HG03060 (cell line): ENCODE data around the gene C16orf90.
"Not testable (repeated sequence)": the region's sequence is repeated elsewhere in the genome, so short reads cannot be mapped to it uniquely, and the experiment has no call there.

Source experiments
- ATAC-seq: cut with Tn5 transposase; IDR thresholded peaks from one replicate; pipeline ENCODE4 v1.9.1; 2021; ENCODE audit warnings: low read depth, moderate number of reproducible peaks; ENCODE audit not compliant: unreplicated experiment

The C16orf90 gene, protein sequence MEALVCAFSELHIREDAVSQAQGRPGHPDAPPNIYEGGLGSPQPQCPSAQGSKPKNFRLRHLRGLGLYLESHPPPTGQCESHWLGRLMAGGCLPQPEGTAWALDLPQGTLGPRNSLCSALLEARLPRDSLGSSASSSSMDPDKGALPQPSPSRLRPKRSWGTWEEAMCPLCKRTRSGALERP

DNA sequence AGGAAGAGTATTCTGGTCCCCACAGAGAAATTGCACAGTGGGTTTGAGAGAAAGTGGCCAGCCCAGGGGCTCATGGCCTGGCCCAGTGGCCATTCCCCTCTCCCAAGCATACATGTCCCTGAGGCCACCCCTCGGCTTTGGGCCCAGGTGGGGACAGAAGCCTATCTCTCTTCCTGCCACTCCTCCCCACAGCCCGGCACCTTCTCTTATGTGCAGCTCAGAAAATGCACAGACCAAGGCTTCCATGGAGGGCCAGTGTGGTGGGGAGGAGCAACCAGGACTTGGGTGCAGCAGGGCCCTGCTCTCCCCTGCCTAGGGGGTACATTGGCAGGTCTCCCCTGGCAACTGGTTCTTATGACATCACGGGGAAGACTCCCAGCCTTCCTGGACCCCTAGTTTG is at the start of gene C16orf90:
TSS of gene C16orf90 (minus strand) at position 314 of the 400 bp plus-strand sequence. CDS start at position 246, 68 bp downstream.
- ATAC-seq, result no peak

DNA sequence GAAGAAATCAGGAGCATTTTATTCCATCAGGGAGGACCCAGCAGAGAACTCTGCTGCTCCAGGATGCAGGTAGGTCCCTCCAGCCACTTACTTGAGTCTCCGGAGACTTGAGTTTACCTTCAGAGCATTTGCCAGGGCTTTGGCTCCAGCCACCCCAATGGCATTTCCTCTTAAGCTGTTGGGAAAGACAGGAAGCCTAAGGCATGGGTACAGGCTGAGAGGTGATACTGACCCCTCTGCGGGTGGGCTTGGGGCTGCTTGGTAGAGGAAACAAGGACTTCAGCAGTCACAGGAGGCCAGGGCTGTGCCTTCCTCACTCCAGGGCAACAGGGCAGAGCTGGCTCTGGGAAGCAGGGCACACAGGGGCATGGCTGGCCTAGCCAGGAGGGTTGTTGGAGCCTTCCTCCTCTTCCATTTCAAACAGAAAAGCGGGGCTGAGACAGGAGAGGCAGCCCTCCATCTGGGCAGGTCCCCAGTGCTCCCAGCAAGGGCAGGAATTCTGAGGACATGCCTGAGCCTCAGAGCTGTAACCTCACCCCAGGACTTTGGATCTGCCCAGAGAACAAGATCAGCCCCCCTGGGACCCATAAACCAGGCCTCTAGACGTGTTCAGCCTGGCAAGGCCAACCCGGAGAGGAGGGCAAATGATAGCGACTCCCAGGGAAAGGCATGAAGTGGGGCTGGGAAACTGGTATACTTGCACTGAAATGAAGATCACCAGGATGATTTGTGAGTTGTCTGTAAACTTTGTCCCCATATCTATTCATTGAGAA is 47.5 kb upstream of the C16orf90 start:
- no peak for ATAC-seq

DNA sequence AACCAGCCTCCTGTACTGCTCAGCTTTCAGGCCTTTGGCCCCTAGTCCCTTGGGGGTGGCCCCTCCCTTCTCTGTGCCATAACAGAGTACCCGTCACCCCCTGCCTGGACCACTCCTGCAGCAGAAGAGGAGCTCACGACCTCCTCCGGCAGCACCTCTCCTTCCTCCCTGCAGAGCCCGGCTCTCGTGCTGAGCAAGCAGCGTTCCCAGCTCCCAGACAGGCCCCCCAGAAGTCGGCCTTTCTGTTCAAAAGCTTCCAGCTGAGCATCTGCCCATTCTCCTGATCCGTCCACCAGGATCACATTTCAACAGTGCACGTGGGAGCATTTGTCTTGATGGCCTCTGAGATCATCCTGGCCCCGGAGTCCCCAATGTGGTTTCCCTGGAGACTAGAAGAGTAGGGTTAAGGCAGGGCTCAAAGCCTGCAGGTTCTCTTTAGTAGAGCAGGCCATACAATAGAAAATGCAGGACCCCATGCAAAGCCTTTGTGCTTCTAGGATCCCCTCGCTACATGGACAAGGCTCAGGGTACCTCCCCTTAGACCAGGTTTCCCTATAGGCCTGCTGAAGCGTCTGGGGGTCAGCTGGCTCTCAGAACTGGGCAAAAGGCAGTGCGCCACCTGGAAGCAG is 46.4 kb upstream of the C16orf90 start:
- no peak for ATAC-seq

GRCh38 chr16:3538222-3538621 is 42.9 kb upstream of the C16orf90 start:
- ATAC-seq, result no peak

DNA sequence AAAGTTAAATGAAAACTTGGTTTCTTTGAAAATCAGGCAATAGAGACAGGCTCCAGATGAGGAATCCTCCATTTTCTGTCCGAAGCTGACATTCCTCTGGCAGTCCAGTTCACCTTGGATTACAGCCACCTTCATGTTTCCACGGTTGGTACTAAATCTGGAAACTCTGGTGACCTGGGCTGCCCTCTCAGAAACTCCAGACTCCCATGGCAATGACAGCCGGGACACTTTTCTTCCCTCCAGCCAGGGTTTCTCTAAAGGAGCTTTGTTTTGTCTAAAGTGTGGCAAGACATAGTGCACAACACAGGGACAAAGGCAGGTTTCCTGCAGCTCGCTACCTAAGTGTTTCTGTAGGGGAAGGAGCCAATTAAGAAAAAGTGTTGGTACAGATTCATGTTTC is 41.6 kb upstream of the C16orf90 start:
- ATAC-seq, result no peak

- no peak for ATAC-seq
These were observed 41.0 kb upstream of the C16orf90 start for GRCh38 chr16:3536271-3536731.

DNA sequence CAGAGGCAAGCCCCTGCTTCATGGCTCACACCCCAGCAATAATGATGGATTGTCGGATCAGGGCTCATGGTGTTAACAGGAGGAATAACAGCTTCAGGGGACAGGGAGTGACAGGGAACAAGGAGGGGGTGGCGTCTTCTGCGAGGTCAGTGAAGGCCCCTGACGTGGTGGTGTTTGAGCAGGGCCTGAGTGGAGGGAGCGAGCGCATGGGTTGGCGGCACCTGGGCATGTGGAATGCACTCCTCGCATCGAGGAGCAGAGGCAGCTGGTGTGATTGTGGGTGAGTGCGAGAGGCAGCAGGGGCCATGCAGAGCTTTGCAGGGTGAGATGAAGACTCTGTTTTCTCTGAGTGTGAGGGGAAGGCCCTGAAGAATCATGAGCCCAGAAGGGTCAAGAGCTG is 38.8 kb upstream of the C16orf90 start:
- ATAC-seq, result no peak

- ATAC-seq, result no peak
These were observed 37.5 kb upstream of the C16orf90 start for GRCh38 chr16:3532741-3533140.

GRCh38 chr16:3530371-3530914 is 35.2 kb upstream of the C16orf90 start:
- ATAC-seq, result no peak

DNA sequence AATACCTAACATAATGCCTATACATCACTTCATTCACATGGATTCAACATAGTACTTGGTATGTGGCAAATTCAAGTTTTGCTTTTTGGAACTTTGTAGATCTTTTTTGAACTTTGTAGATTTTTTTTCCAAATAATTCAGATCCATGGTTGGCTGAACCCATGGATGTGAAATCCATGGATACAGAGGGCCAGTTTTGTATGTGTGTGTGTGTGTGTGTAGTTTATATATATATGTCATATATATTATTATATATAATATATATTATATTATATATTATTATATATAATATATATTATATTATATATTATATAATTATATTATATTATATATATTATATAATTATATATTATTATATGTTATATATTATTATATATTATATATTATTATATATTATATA is 33.9 kb upstream of the C16orf90 start:
- ATAC-seq, result no peak

GRCh38 chr16:3528406-3528805 is 33.1 kb upstream of the C16orf90 start:
- ATAC-seq, result no peak

DNA sequence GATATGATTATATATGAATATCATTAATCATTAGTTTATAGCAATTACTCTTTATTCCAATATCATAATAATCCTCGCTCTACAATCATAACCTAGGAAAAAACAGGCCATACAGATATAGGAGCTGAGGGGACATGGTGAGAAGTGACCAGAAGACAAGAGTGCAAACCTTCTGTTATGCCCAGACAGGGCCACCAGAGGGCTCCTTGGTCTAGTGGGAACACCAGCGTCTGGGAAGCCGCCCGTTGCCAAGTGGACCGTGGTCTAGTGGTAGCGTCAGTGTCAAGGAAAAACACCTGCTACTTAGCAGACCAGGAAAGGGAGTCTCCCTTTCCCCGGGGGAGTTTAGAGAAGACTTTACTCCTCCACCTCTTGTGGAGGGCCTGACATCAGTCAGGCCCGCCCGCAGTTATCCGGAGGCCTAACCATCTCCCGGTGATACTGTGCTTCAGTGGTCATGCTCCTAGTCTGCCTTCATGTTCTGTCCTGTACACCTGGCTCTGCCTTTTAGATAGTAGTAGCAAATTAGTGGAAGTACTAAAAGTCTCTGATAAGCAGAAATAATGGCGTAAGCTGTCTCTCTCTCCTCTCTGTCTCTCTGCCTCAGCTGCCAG is 32.0 kb upstream of the C16orf90 start:
- not testable (repeated sequence) for ATAC-seq

DNA sequence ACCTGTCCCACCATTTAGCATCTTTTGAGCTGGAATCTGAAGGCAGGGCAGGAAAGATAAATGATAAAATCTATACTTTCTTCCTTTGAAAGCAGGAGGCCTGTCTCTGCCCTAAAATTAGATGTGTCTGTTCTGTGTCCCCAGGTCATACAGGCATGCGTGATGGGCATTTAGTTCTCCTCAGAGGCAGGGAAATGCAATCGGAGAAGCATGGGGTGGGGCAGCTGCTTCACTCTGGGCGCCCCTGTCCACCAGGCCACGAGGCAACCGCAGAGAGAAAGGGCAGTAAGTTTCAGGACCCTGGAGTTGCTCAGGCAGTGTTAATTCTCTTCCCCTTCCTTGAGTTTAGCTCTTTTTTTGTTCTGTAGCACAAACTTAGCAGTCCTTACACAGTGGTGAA is 30.7 kb upstream of the C16orf90 start:
- no peak for ATAC-seq

DNA sequence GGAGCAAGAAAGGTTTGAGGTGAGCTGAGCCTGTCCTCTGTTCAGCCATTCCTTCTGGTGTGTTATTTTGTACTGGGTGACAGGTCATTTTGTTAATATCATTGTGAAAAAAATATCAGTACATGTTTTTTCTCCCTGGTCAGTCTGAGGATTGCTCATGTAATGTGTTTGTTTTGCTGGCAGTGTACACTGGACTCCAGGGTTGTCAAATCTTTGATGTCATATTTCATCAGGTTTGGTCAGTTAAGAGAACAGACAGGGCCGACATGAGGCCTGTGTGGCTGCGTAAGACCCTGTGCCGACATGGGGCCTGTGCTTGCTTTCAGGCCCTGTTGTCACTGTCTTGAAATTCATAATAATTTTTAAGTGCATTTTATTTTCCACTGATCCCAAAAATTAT is 28.0 kb upstream of the C16orf90 start:
- ATAC-seq, result no peak

GRCh38 chr16:3520841-3521240 is 25.6 kb upstream of the C16orf90 start:
- ATAC-seq, result no peak

GRCh38 chr16:3520413-3520812 is 25.1 kb upstream of the C16orf90 start:
- ATAC-seq, result no peak

DNA sequence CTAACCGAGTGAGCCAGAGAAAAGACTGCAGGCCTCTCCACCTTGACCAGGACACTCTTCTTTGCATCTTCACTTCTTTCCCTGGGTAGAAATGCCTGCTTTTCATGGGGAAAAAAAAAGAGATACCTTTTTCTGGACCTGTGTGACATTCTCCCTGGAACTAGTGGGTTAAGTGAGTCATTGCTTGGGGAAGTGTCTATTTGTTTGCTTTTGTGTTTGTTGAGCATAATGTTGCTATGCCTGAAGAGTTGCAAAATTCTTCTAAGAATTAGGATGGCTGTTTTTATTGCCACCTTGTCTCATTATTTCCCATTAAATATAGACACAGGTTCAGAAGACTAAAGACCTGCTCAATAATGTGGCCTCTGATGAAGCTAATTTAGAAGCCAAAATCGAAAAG is 24.3 kb upstream of the C16orf90 start:
- no peak for ATAC-seq

- ATAC-seq, result no peak
These were observed 23.7 kb upstream of the C16orf90 start for GRCh38 chr16:3518986-3519348.

GRCh38 chr16:3518292-3518985 is 23.1 kb upstream of the C16orf90 start:
- ATAC-seq, result no peak

DNA sequence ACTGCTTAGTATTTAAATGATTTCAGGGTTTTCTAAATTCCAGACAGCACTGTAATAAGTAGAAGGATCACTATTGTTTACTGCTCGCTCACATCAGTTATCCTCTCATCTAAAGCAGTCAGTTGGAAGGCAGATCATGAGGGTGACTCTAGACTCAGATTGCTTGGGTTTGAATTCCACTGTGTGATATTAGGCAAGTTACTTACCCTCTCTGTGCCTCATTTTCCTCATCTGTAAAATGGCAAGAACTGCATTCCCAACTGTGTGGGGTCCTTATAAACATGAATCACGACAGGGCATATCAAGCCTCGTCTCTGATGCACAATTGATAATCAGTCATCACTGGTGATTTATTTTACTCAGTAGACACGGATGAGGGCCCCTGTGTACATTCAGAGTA is 20.6 kb upstream of the C16orf90 start:
- ATAC-seq, result no peak
